Stimulated activated naive B cell treated with anti-CD40 and anti-IgM and Interleukin-4, amounts not matched to agents 10 μg/mL and 1 μg/mL and 100 μg/mL, for 72 hours (primary cell): Measurements from ENCODE around the gene TRIM2.

Experiments
- ATAC-seq, 2 donors: fragments of 150-1000 bp; cut with Tn5 transposase; replicated peaks; 2 replicates each; pipeline ENCODE4 v1.10.0; 2021; ENCODE audit warnings: moderate library complexity in 1 of 2
- DNase-seq: peaks from one replicate; pipeline ENCODE4 v3.0.0; 2021
- H3K27ac Mint-ChIP-seq: one replicate; pipeline ENCODE4 v1.8.0; 2022; ENCODE audit warnings: mild to moderate bottlenecking, mixed read lengths
- H3K27me3 Mint-ChIP-seq, 2 donors: one replicate each; pipeline ENCODE4 v1.8.0; 2022; ENCODE audit warnings: mixed read lengths in 2 of 2
- H3K36me3 Mint-ChIP-seq, 2 donors: one replicate each; pipeline ENCODE4 v1.8.0; 2022; ENCODE audit warnings: mixed read lengths in 2 of 2, mild to moderate bottlenecking in 1 of 2
- H3K4me1 Mint-ChIP-seq, 2 donors: one replicate each; pipeline ENCODE4 v1.8.0; 2022; ENCODE audit warnings: mixed read lengths in 2 of 2, mild to moderate bottlenecking in 1 of 2
- H3K4me3 Mint-ChIP-seq, 2 donors: one replicate each; pipeline ENCODE4 v1.8.0; 2022; ENCODE audit warnings: mild to moderate bottlenecking in 2 of 2, mixed read lengths in 2 of 2, moderate library complexity in 1 of 2
- H3K9me3 Mint-ChIP-seq, 2 donors: one replicate each; pipeline ENCODE4 v1.8.0; 2022; ENCODE audit warnings: mixed read lengths in 2 of 2, mild to moderate bottlenecking in 1 of 2

TRIM2 gene

GRCh38 chr4:153310793-153311192 is 106.5 kb downstream of the TRIM2 start:
- H3K4me1 Mint-ChIP-seq, result no peaks in the 10 kb centered on the region
- no peak overlapping the region for H3K4me3 Mint-ChIP-seq
- no peak for ATAC-seq
- H3K27me3 Mint-ChIP-seq, result no peaks in the 10 kb centered on the region
- H3K27ac Mint-ChIP-seq, result no peak overlapping the region
- DNase-seq, result no peak
- H3K9me3 Mint-ChIP-seq, result no peaks in the 10 kb centered on the region
- peaks cover 3 to 7% of the 10 kb centered on the region in 2 donors for H3K36me3 Mint-ChIP-seq

GRCh38 chr4:153314915-153315314 is 110.7 kb downstream of the TRIM2 start:
- ATAC-seq (no peak), DNase-seq (no peak)
- H3K4me1 Mint-ChIP-seq, result no peaks in the 10 kb centered on the region
- no peaks in the 10 kb centered on the region for H3K27me3 Mint-ChIP-seq
- H3K36me3 Mint-ChIP-seq, result peaks cover 3% of the 10 kb centered on the region in 2 donors
- H3K4me3 Mint-ChIP-seq, result no peak overlapping the region
- no peaks in the 10 kb centered on the region for H3K9me3 Mint-ChIP-seq
- H3K27ac Mint-ChIP-seq, result no peak overlapping the region

- Mint-ChIP-seq H3K9me3 (no peaks in the 10 kb centered on the region), H3K4me3 (no peak overlapping the region)
Measured at GRCh38 chr4:153318696-153319320, 114.6 kb downstream of the TRIM2 start.

GRCh38 chr4:153322791-153323190 is 118.5 kb downstream of the TRIM2 start:
- Mint-ChIP-seq H3K4me3 (no peak overlapping the region), H3K27me3 (no peaks in the 10 kb centered on the region), H3K27ac (no peak overlapping the region), H3K36me3 (no peaks in the 10 kb centered on the region), H3K9me3 (no peaks in the 10 kb centered on the region), H3K4me1 (no peaks in the 10 kb centered on the region)
- ATAC-seq (no peak), DNase-seq (no peak)

More at GRCh38 chr4:153318696-153319320, 114.6 kb downstream of the TRIM2 start:
- Mint-ChIP-seq H3K36me3 (no peaks in the 10 kb centered on the region), H3K4me1 (no peaks in the 10 kb centered on the region), H3K27ac (no peak overlapping the region), H3K27me3 (no peaks in the 10 kb centered on the region)
- no peak for DNase-seq
- ATAC-seq, result peak; percentile 76 to 85

GRCh38 chr4:153324046-153324445 is 119.8 kb downstream of the TRIM2 start:
- Mint-ChIP-seq H3K36me3 (no peaks in the 10 kb centered on the region), H3K9me3 (no peaks in the 10 kb centered on the region), H3K4me1 (no peaks in the 10 kb centered on the region), H3K4me3 (no peak overlapping the region), H3K27ac (no peak overlapping the region), H3K27me3 (no peaks in the 10 kb centered on the region)
- no peak for DNase-seq
- no peak for ATAC-seq

- no peak for ATAC-seq
- DNase-seq, result no peak
- Mint-ChIP-seq H3K4me3 (no peak overlapping the region), H3K36me3 (no peaks in the 10 kb centered on the region), H3K4me1 (no peaks in the 10 kb centered on the region), H3K9me3 (no peaks in the 10 kb centered on the region), H3K27me3 (no peaks in the 10 kb centered on the region), H3K27ac (no peak overlapping the region)
Measured at GRCh38 chr4:153325558-153325957, 121.3 kb downstream of the TRIM2 start.

- Mint-ChIP-seq H3K36me3 (no peaks in the 10 kb centered on the region), H3K4me3 (no peak overlapping the region), H3K27ac (no peak overlapping the region), H3K9me3 (no peaks in the 10 kb centered on the region), H3K4me1 (no peaks in the 10 kb centered on the region), H3K27me3 (no peaks in the 10 kb centered on the region)
- DNase-seq, result no peak
- no peak for ATAC-seq
Measured at GRCh38 chr4:153326513-153326912, 122.3 kb downstream of the TRIM2 start.

GRCh38 chr4:153327247-153327646 is 123.0 kb downstream of the TRIM2 start:
- Mint-ChIP-seq H3K36me3 (no peaks in the 10 kb centered on the region), H3K4me1 (no peaks in the 10 kb centered on the region), H3K4me3 (no peak overlapping the region), H3K27me3 (no peaks in the 10 kb centered on the region), H3K9me3 (no peaks in the 10 kb centered on the region), H3K27ac (no peak overlapping the region)
- peak; percentile 20 to 45 for ATAC-seq
- DNase-seq, result no peak

- no peaks in the 10 kb centered on the region for H3K4me1 Mint-ChIP-seq
- H3K36me3 Mint-ChIP-seq, result no peaks in the 10 kb centered on the region
- no peaks in the 10 kb centered on the region for H3K9me3 Mint-ChIP-seq
- no peaks in the 10 kb centered on the region for H3K27me3 Mint-ChIP-seq
- ATAC-seq (no peak), DNase-seq (no peak)
- no peak overlapping the region for H3K27ac Mint-ChIP-seq
- H3K4me3 Mint-ChIP-seq, result no peak overlapping the region
Measured at GRCh38 chr4:153332936-153333335, 128.7 kb downstream of the TRIM2 start.

- no peaks in the 10 kb centered on the region for H3K9me3 Mint-ChIP-seq
- H3K27me3 Mint-ChIP-seq, result no peaks in the 10 kb centered on the region
- DNase-seq (no peak), ATAC-seq (no peak)
- H3K36me3 Mint-ChIP-seq, result no peaks in the 10 kb centered on the region
- H3K27ac Mint-ChIP-seq, result no peak overlapping the region
- no peak overlapping the region for H3K4me3 Mint-ChIP-seq
- no peaks in the 10 kb centered on the region for H3K4me1 Mint-ChIP-seq
Measured at GRCh38 chr4:153333874-153334273, 129.6 kb downstream of the TRIM2 start.

- no peak overlapping the region for H3K27ac Mint-ChIP-seq
- no peaks in the 10 kb centered on the region for H3K4me1 Mint-ChIP-seq
- H3K27me3 Mint-ChIP-seq, result no peaks in the 10 kb centered on the region
- ATAC-seq (no peak), DNase-seq (no peak)
- no peak overlapping the region for H3K4me3 Mint-ChIP-seq
- H3K36me3 Mint-ChIP-seq, result no peaks in the 10 kb centered on the region
- no peaks in the 10 kb centered on the region for H3K9me3 Mint-ChIP-seq
Measured at GRCh38 chr4:153335665-153336064, 131.4 kb downstream of the TRIM2 start.

- Mint-ChIP-seq H3K27me3 (no peaks in the 10 kb centered on the region), H3K9me3 (no peaks in the 10 kb centered on the region), H3K36me3 (no peaks in the 10 kb centered on the region), H3K4me3 (no peak overlapping the region), H3K4me1 (peaks cover 6 to 18% of the 10 kb centered on the region in 2 donors), H3K27ac (no peak overlapping the region)
- no peak for ATAC-seq
- DNase-seq, result no peak
Measured at GRCh38 chr4:153337686-153338085, 133.4 kb downstream of the TRIM2 start.

GRCh38 chr4:153341575-153342090 is 137.4 kb downstream of the TRIM2 start:
- peak in 1 of 2 donors; percentile 16 for ATAC-seq
- DNase-seq, result no peak
- H3K4me1 Mint-ChIP-seq, result peaks cover 6 to 19% of the 10 kb centered on the region in 2 donors
- H3K36me3 Mint-ChIP-seq, result no peaks in the 10 kb centered on the region
- H3K4me3 Mint-ChIP-seq, result no peak overlapping the region
- no peak overlapping the region for H3K27ac Mint-ChIP-seq
- no peaks in the 10 kb centered on the region for H3K27me3 Mint-ChIP-seq
- no peaks in the 10 kb centered on the region for H3K9me3 Mint-ChIP-seq

- no peaks in the 10 kb centered on the region for H3K9me3 Mint-ChIP-seq
- H3K4me1 Mint-ChIP-seq, result peaks cover 13 to 30% of the 10 kb centered on the region in 2 donors
- DNase-seq (no peak), ATAC-seq (no peak)
- no peaks in the 10 kb centered on the region for H3K27me3 Mint-ChIP-seq
- H3K4me3 Mint-ChIP-seq, result peak overlapping the region in 1 of 2 donors; percentile 20
- H3K36me3 Mint-ChIP-seq, result no peaks in the 10 kb centered on the region
- H3K27ac Mint-ChIP-seq, result no peak overlapping the region
Measured at GRCh38 chr4:153342751-153343552, 138.7 kb downstream of the TRIM2 start.
